K562 (cell line): ENCODE results near the gene CHD3. TPM values are rescaled to one million over a fixed set of nuclear protein-coding genes. Genes with fewer than 3 reads are reported as not detected.

Source experiments
- DDX20 ChIP-seq: fragments of 450-650 bp; IDR thresholded peaks from 2 replicates; pipeline ENCODE4 v1.6.1; 2016; ENCODE audit warnings: missing genetic modification characterization, low read depth, mild to moderate bottlenecking, missing compliant biosample characterization, moderate library complexity
- EP400 ChIP-seq: fragments of 450-650 bp; IDR thresholded peaks from 2 replicates; pipeline ENCODE4 v1.6.1; 2017; ENCODE audit warnings: antibody characterized with exemption, mild to moderate bottlenecking, moderate library complexity
- HMG20A ChIP-seq: fragments of 450-650 bp; formaldehyde crosslinking; conservative IDR thresholded peaks from 2 replicates; pipeline ENCODE4 v1.4.0; 2020; ENCODE audit warnings: mild to moderate bottlenecking, mixed read lengths
- HNRNPLL ChIP-seq: fragments of 200-400 bp; formaldehyde crosslinking; IDR thresholded peaks from 2 replicates; pipeline ENCODE4 v1.6.1; 2017; ENCODE audit warnings: low read length, low read depth, mild to moderate bottlenecking; ENCODE audit not compliant: poor library complexity, severe bottlenecking
- HNRNPUL1 ChIP-seq: fragments of 200-400 bp; formaldehyde crosslinking; IDR thresholded peaks from 2 replicates; pipeline ENCODE4 v1.6.1; 2017; ENCODE audit warnings: low read length
- TAF1 ChIP-seq: IDR thresholded peaks from 2 replicates; pipeline ENCODE4 v1.6.1; 2011; ENCODE audit warnings: mild to moderate bottlenecking, low read length, moderate library complexity; ENCODE audit not compliant: insufficient read depth, control insufficient read depth, severe bottlenecking; ENCODE audit errors: extremely low read depth
- YY1 ChIP-seq, 3 experiments: IDR thresholded peaks; 2 replicates each; pipeline ENCODE4 v1.6.1; 2011; ENCODE audit warnings: low read length in 2 of 3, mild to moderate bottlenecking in 2 of 3, moderate library complexity in 2 of 3, borderline replicate concordance in 1 of 3, control low read depth in 1 of 3, low read depth in 1 of 3; ENCODE audit not compliant: insufficient read depth in 3 of 3, insufficient replicate concordance in 2 of 3, control insufficient read depth in 1 of 3, insufficient read length in 1 of 3; ENCODE audit errors: extremely low read depth in 1 of 3
- polyA plus RNA-seq, 8 experiments: library from polyadenylated mRNA; depleted of rRNA in 4 of 8; stranded (reverse) in 5 of 8; unstranded in 3 of 8; fragments of >200 nt; fragmentation: Nextera tagmentation in 2 of 8; fragmentation: Illumina TruSeq in 1 of 8; extraction: Ambion mirVana in 2 of 8; extraction: Trizol in 1 of 8; gene quantifications; 2 replicates each; pipeline versions ENCODE4 v1.2.1 to v1.2.3, GENCODE V29; 2011 to 2014; ENCODE audit warnings: inconsistent platforms in 1 of 8, missing spikeins in 1 of 8
- total RNA-seq, 7 experiments: library from RNA; depleted of rRNA in 6 of 7; stranded (reverse); fragments of >200 nt in 6 of 7; fragmentation: Illumina TruSeq in 2 of 7; extraction: Trizol in 2 of 7; gene quantifications; 2 replicates each; pipeline versions ENCODE4 v1.2.1 to v1.2.3, GENCODE V29; 2011 to 2021; ENCODE audit warnings: low replicate concordance in 1 of 7
- TF ChIP-seq, protein P1 (sequence below), 2 experiments: fragments of 450-650 bp; IDR thresholded peaks; 2 replicates each; pipeline ENCODE4 v1.6.1; 2016
- TF ChIP-seq, protein P2 (sequence below): fragments of 450-650 bp; IDR thresholded peaks from 2 replicates; pipeline ENCODE4 v1.7.0; 2016; ENCODE audit warnings: borderline replicate concordance
- TF ChIP-seq, protein P3 (sequence below): fragments of 450-650 bp; formaldehyde crosslinking; IDR thresholded peaks from 2 replicates; pipeline ENCODE4 v1.4.0; 2020; ENCODE audit warnings: mild to moderate bottlenecking, mixed read lengths
- TF ChIP-seq, protein P4 (sequence below): sonication (generic); formaldehyde crosslinking; IDR thresholded peaks from 2 replicates; pipeline ENCODE4 v1.5.0; 2020; ENCODE audit warnings: missing genetic modification reagents
- TF ChIP-seq, protein P5 (sequence below): IDR thresholded peaks from 2 replicates; pipeline ENCODE4 v1.6.1; 2012; ENCODE audit warnings: low read depth, low read length, improper control_type of control experiment, borderline replicate concordance
- TF ChIP-seq, protein P6 (sequence below): sonication (generic); formaldehyde crosslinking; IDR thresholded peaks from 2 replicates; pipeline ENCODE4 v1.8.1; 2023; ENCODE audit warnings: mild to moderate bottlenecking, missing genetic modification reagents, moderate library complexity
- TF ChIP-seq, protein P7 (sequence below), 2 experiments: fragments of 450-650 bp in 1 of 2; sonication (generic) in 1 of 2; formaldehyde crosslinking in 1 of 2; IDR thresholded peaks in 1 of 2; conservative IDR thresholded peaks in 1 of 2; 2 replicates each; pipeline versions ENCODE4 v1.6.1 to v1.8.1; 2016 to 2023; ENCODE audit warnings: mild to moderate bottlenecking in 2 of 2, moderate library complexity in 2 of 2, inconsistent platforms in 1 of 2, missing genetic modification reagents in 1 of 2

CHD3 gene
- total and polyA plus RNA-seq, 9 of the 15 experiments (the other 6 are each of a cell fraction or from before 2014, with no cell fraction given): 0.39 to 38.2 (median 21.2) TPM

DNA sequence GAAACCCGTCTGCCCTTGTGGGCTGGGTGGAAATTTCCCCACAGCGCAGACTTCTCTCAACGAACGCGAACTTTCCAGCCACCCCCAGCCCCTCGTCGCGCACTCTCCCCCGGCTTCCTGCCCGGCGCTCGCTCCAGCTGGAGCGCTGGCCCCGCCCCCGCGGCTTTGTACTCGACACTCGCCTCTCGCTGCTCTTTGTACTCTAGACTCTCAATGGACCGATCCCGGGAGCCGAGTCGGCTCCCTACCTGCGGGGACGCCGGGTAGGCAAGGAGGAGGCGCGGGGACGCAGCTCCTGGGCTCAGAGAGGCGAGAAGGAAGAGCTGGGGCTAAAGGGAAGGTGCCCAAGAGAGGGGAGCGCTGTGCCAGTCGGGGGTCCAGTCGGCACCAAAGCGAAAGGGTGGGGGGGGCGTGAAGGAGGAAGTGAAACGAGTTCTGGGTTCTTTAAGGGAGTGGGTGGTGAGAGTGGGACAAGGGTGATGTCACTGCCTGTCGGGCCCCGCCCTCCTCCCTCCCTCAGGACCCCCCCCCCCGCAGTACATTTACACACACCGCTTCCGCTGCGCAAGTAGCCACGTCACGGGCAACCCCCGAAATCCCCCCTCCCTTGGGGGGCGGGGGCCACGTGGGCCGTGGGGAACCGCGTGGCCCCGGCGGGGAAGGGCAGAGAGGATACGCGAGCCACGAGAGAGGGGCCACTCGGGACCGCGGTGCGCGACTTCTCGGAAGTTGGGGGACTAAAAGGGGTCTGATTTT lies 44.9 kb upstream of the CHD3 start (continued):
- TF ChIP-seq, protein P1, sequence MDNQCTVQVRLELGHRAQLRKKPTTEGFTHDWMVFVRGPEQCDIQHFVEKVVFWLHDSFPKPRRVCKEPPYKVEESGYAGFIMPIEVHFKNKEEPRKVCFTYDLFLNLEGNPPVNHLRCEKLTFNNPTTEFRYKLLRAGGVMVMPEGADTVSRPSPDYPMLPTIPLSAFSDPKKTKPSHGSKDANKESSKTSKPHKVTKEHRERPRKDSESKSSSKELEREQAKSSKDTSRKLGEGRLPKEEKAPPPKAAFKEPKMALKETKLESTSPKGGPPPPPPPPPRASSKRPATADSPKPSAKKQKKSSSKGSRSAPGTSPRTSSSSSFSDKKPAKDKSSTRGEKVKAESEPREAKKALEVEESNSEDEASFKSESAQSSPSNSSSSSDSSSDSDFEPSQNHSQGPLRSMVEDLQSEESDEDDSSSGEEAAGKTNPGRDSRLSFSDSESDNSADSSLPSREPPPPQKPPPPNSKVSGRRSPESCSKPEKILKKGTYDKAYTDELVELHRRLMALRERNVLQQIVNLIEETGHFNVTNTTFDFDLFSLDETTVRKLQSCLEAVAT (IDR thresholded peaks at IDR 0.05): peak in 1 of 2 experiments; percentile 11; a peak in 1 of 4 replicates
- TF ChIP-seq, protein P2, sequence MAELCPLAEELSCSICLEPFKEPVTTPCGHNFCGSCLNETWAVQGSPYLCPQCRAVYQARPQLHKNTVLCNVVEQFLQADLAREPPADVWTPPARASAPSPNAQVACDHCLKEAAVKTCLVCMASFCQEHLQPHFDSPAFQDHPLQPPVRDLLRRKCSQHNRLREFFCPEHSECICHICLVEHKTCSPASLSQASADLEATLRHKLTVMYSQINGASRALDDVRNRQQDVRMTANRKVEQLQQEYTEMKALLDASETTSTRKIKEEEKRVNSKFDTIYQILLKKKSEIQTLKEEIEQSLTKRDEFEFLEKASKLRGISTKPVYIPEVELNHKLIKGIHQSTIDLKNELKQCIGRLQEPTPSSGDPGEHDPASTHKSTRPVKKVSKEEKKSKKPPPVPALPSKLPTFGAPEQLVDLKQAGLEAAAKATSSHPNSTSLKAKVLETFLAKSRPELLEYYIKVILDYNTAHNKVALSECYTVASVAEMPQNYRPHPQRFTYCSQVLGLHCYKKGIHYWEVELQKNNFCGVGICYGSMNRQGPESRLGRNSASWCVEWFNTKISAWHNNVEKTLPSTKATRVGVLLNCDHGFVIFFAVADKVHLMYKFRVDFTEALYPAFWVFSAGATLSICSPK: no peak
- TF ChIP-seq TAF1 (peak; percentile 26), YY1 (IDR thresholded peaks at IDR 0.05; ENCODE audit: borderline replicate concordance in 1 of 3, control insufficient read depth in 1 of 3, extremely low read depth in 1 of 3, insufficient read depth in 3 of 3, insufficient read length in 1 of 3, insufficient replicate concordance in 2 of 3, low read depth in 1 of 3, low read length in 2 of 3) (peak in 1 of 3 experiments; percentile 8), HNRNPUL1 (no peak), EP400 (peak; percentile 90), DDX20 (tag) (no peak), HNRNPLL (peak; percentile 1), HMG20A (CRISPR knock-in tag) (no peak)
- TF ChIP-seq, protein P3, sequence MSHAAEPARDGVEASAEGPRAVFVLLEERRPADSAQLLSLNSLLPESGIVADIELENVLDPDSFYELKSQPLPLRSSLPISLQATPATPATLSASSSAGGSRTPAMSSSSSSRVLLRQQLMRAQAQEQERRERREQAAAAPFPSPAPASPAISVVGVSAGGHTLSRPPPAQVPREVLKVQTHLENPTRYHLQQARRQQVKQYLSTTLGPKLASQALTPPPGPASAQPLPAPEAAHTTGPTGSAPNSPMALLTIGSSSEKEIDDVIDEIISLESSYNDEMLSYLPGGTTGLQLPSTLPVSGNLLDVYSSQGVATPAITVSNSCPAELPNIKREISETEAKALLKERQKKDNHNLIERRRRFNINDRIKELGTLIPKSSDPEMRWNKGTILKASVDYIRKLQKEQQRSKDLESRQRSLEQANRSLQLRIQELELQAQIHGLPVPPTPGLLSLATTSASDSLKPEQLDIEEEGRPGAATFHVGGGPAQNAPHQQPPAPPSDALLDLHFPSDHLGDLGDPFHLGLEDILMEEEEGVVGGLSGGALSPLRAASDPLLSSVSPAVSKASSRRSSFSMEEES: no peak
- TF ChIP-seq, protein P4, sequence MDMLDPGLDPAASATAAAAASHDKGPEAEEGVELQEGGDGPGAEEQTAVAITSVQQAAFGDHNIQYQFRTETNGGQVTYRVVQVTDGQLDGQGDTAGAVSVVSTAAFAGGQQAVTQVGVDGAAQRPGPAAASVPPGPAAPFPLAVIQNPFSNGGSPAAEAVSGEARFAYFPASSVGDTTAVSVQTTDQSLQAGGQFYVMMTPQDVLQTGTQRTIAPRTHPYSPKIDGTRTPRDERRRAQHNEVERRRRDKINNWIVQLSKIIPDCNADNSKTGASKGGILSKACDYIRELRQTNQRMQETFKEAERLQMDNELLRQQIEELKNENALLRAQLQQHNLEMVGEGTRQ (CRISPR knock-in tag): peak; percentile 62
- TF ChIP-seq, protein P5, sequence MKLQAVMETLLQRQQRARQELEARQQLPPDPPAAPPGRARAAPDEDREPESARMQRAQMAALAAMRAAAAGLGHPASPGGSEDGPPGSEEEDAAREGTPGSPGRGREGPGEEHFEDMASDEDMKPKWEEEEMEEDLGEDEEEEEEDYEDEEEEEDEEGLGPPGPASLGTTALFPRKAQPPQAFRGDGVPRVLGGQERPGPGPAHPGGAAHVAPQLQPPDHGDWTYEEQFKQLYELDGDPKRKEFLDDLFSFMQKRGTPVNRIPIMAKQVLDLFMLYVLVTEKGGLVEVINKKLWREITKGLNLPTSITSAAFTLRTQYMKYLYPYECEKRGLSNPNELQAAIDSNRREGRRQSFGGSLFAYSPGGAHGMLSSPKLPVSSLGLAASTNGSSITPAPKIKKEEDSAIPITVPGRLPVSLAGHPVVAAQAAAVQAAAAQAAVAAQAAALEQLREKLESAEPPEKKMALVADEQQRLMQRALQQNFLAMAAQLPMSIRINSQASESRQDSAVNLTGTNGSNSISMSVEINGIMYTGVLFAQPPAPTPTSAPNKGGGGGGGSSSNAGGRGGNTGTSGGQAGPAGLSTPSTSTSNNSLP: no peak
- TF ChIP-seq, protein P6, sequence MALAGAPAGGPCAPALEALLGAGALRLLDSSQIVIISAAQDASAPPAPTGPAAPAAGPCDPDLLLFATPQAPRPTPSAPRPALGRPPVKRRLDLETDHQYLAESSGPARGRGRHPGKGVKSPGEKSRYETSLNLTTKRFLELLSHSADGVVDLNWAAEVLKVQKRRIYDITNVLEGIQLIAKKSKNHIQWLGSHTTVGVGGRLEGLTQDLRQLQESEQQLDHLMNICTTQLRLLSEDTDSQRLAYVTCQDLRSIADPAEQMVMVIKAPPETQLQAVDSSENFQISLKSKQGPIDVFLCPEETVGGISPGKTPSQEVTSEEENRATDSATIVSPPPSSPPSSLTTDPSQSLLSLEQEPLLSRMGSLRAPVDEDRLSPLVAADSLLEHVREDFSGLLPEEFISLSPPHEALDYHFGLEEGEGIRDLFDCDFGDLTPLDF: no peak
- TF ChIP-seq, protein P7, sequence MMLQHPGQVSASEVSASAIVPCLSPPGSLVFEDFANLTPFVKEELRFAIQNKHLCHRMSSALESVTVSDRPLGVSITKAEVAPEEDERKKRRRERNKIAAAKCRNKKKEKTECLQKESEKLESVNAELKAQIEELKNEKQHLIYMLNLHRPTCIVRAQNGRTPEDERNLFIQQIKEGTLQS (IDR thresholded peaks at IDR 0.05): peak; percentile 79
- TF ChIP-seq, protein P7 (CRISPR knock-in tag; conservative IDR thresholded peaks at IDR 0.05): no peak
